Measurements from ENCODE around the gene HPDL. TPM values are rescaled to one million over a fixed set of nuclear protein-coding genes. Genes with fewer than 3 reads are reported as not detected.

The HPDL gene
- polyA plus RNA-seq, 3 donors from 2014 or later = 0.90 to 2.2 (median 1.1) TPM

- DNase-seq = no peak
- Mint-ChIP-seq H3K27me3 (ENCODE audit: low read depth in 3 of 3) (peaks cover 0 to 2% (median 0%) of the 10 kb centered on the region in 3 donors), H3K36me3 (no peaks in the 10 kb centered on the region), H3K9me3 (no peaks in the 10 kb centered on the region), H3K4me3 (peak overlapping the region; percentile 89 to 92 (median 91)), H3K27ac (peak overlapping the region; percentile 92 to 98 (median 96)), H3K4me1 (peaks cover 17 to 28% of the 10 kb centered on the region in 2 donors)
Observed at GRCh38 chr1:45304311-45305081, 22.2 kb upstream of the HPDL start.

- Mint-ChIP-seq H3K27me3 (ENCODE audit: low read depth in 3 of 3) (peaks cover 0 to 2% (median 0%) of the 10 kb centered on the region in 3 donors), H3K4me3 (peak overlapping the region; percentile 60 to 91 (median 89)), H3K4me1 (peaks cover 17 to 27% of the 10 kb centered on the region in 2 donors), H3K36me3 (no peaks in the 10 kb centered on the region), H3K9me3 (no peaks in the 10 kb centered on the region), H3K27ac (peak overlapping the region; percentile 66 to 97 (median 90))
- no peak for DNase-seq
Observed at GRCh38 chr1:45305231-45305630, 21.5 kb upstream of the HPDL start.

GRCh38 chr1:45306319-45306718, 20.4 kb upstream of the HPDL start:
- peak overlapping the region in 1 of 6 donors; percentile 85 for H3K27ac Mint-ChIP-seq

GRCh38 chr1:45306905-45307304, 19.8 kb upstream of the HPDL start:
- Mint-ChIP-seq H3K4me1 (peaks cover 17 to 22% of the 10 kb centered on the region in 2 donors), H3K9me3 (no peaks in the 10 kb centered on the region), H3K4me3 (no peak overlapping the region), H3K27me3 (ENCODE audit: low read depth in 3 of 3) (peaks cover 0 to 2% (median 0%) of the 10 kb centered on the region in 3 donors), H3K27ac (no peak overlapping the region), H3K36me3 (no peaks in the 10 kb centered on the region)
- DNase-seq = no peak

More at GRCh38 chr1:45306319-45306718, 20.4 kb upstream of the HPDL start:
- DNase-seq = no peak
- Mint-ChIP-seq H3K27me3 (ENCODE audit: low read depth in 3 of 3) (peaks cover 0 to 2% (median 0%) of the 10 kb centered on the region in 3 donors), H3K4me1 (peaks cover 17 to 24% of the 10 kb centered on the region in 2 donors), H3K36me3 (no peaks in the 10 kb centered on the region), H3K4me3 (peak overlapping the region in 1 of 5 donors; percentile 46), H3K9me3 (no peaks in the 10 kb centered on the region)

GRCh38 chr1:45314266-45314665, 12.4 kb upstream of the HPDL start:
- Mint-ChIP-seq H3K36me3 (no peaks in the 10 kb centered on the region), H3K4me3 (no peak overlapping the region), H3K9me3 (no peaks in the 10 kb centered on the region), H3K27me3 (ENCODE audit: low read depth in 3 of 3) (no peaks in the 10 kb centered on the region), H3K4me1 (no peaks in the 10 kb centered on the region), H3K27ac (no peak overlapping the region)
- no peak for DNase-seq

GRCh38 chr1:45317166-45317565, 9.5 kb upstream of the HPDL start:
- Mint-ChIP-seq H3K27ac (no peak overlapping the region), H3K4me1 (no peaks in the 10 kb centered on the region), H3K27me3 (ENCODE audit: low read depth in 3 of 3) (no peaks in the 10 kb centered on the region), H3K36me3 (no peaks in the 10 kb centered on the region), H3K9me3 (no peaks in the 10 kb centered on the region), H3K4me3 (no peak overlapping the region)
- no peak for DNase-seq

GRCh38 chr1:45319761-45320160, 6.9 kb upstream of the HPDL start:
- H3K4me1 Mint-ChIP-seq = no peaks in the 10 kb centered on the region
- H3K36me3 Mint-ChIP-seq = no peaks in the 10 kb centered on the region
- peaks cover 0 to 1% (median 0%) of the 10 kb centered on the region in 6 donors for H3K9me3 Mint-ChIP-seq
- H3K4me3 Mint-ChIP-seq = no peak overlapping the region
- H3K27me3 Mint-ChIP-seq (ENCODE audit: low read depth in 3 of 3) = no peaks in the 10 kb centered on the region
- H3K27ac Mint-ChIP-seq = no peak overlapping the region
- no peak for DNase-seq

GRCh38 chr1:45321444-45321843, 5.3 kb upstream of the HPDL start:
- Mint-ChIP-seq H3K27me3 (ENCODE audit: low read depth in 3 of 3) (no peaks in the 10 kb centered on the region), H3K27ac (peak overlapping the region in 1 of 6 donors; percentile 42), H3K4me1 (peaks cover 0 to 3% of the 10 kb centered on the region in 2 donors), H3K9me3 (peaks cover 0 to 1% (median 0%) of the 10 kb centered on the region in 6 donors), H3K4me3 (no peak overlapping the region), H3K36me3 (no peaks in the 10 kb centered on the region)
- DNase-seq = no peak

- Mint-ChIP-seq H3K4me1 (peaks cover 0 to 6% of the 10 kb centered on the region in 2 donors), H3K27me3 (ENCODE audit: low read depth in 3 of 3) (no peaks in the 10 kb centered on the region), H3K4me3 (no peak overlapping the region), H3K9me3 (peaks cover 0 to 1% (median 0%) of the 10 kb centered on the region in 6 donors), H3K27ac (no peak overlapping the region), H3K36me3 (no peaks in the 10 kb centered on the region)
- DNase-seq = no peak
Observed at GRCh38 chr1:45322486-45323040, 4.1 kb upstream of the HPDL start.

GRCh38 chr1:45325851-45326506, 716 bp upstream of the HPDL start:
- Mint-ChIP-seq H3K36me3 (peaks cover 0 to 10% (median 0%) of the 10 kb centered on the region in 3 donors), H3K27me3 (ENCODE audit: low read depth in 3 of 3) (no peaks in the 10 kb centered on the region), H3K9me3 (peaks cover 0 to 1% (median 0%) of the 10 kb centered on the region in 6 donors), H3K4me3 (peak overlapping the region; percentile 77 to 86 (median 82)), H3K4me1 (peaks cover 6 to 9% of the 10 kb centered on the region in 2 donors), H3K27ac (peak overlapping the region in 1 of 6 donors; percentile 65)
- no peak for DNase-seq

- Mint-ChIP-seq H3K27ac (no peak overlapping the region), H3K27me3 (ENCODE audit: low read depth in 3 of 3) (no peaks in the 10 kb centered on the region)
Observed at GRCh38 chr1:45327644-45328515, 1.2 kb downstream of the HPDL start.

GRCh38 chr1:45328680-45329079, 2.0 kb downstream of the HPDL start:
- peaks cover 6 to 9% of the 10 kb centered on the region in 2 donors for H3K4me1 Mint-ChIP-seq
- H3K27me3 Mint-ChIP-seq (ENCODE audit: low read depth in 3 of 3) = no peaks in the 10 kb centered on the region
- peak overlapping the region; percentile 25 to 64 (median 39) for H3K4me3 Mint-ChIP-seq
- no peak overlapping the region for H3K27ac Mint-ChIP-seq
- peaks cover 0 to 1% (median 0%) of the 10 kb centered on the region in 6 donors for H3K9me3 Mint-ChIP-seq
- DNase-seq = no peak
- peaks cover 0 to 10% (median 0%) of the 10 kb centered on the region in 3 donors for H3K36me3 Mint-ChIP-seq

More at GRCh38 chr1:45327644-45328515, 1.2 kb downstream of the HPDL start:
- peaks cover 6 to 9% of the 10 kb centered on the region in 2 donors for H3K4me1 Mint-ChIP-seq
- H3K4me3 Mint-ChIP-seq = peak overlapping the region; percentile 52 to 86 (median 65)
- DNase-seq = no peak
- peaks cover 0 to 10% (median 0%) of the 10 kb centered on the region in 3 donors for H3K36me3 Mint-ChIP-seq
- H3K9me3 Mint-ChIP-seq = peaks cover 0 to 1% (median 0%) of the 10 kb centered on the region in 6 donors

- Mint-ChIP-seq H3K27me3 (ENCODE audit: low read depth in 3 of 3) (no peaks in the 10 kb centered on the region), H3K4me3 (peak overlapping the region in 2 of 5 donors; percentile 20 to 27), H3K9me3 (no peaks in the 10 kb centered on the region), H3K27ac (no peak overlapping the region), H3K4me1 (peaks cover 10 to 12% of the 10 kb centered on the region in 2 donors), H3K36me3 (peaks cover 0 to 14% (median 0%) of the 10 kb centered on the region in 3 donors)
- DNase-seq = no peak
Observed at GRCh38 chr1:45329445-45329844, 2.8 kb downstream of the HPDL start.
